A673 (cell line): ENCODE data around the gene PLEKHS1. TPM values are rescaled to one million over a fixed set of nuclear protein-coding genes. Genes with fewer than 3 reads are reported as not detected.
"Not testable (repeated sequence)": the region's sequence is repeated elsewhere in the genome, so short reads cannot be mapped to it uniquely, and the experiment has no call there.

Experiments
- BruUV-seq: library from RNA; stranded (reverse); fragments of 400-500 nt; replicated peaks from 2 replicates; lab custom pipeline; 2021; lab: Mats Ljungman, UMichigan
- CTCF ChIA-PET: fragments of 300-600 bp; sonication (Branson Sonifier 250); formaldehyde crosslinking; loops from one replicate; lab custom pipeline; 2022; ENCODE audit warnings: antibody characterized with exemption; lab: Charles Lee
- POLR2A ChIA-PET: fragments of 300-600 bp; sonication (Branson Sonifier 250); formaldehyde crosslinking; loops from one replicate; lab custom pipeline; 2022; ENCODE audit warnings: antibody characterized with exemption; ENCODE audit not compliant: low non-redundant PET; lab: Charles Lee
- DNase-seq: peaks from one replicate; pipeline ENCODE4 v3.0.0-alpha.2; 2015; ENCODE audit warnings: low spot score
- H3K27ac ChIP-seq: fragments of 200-600 bp; sonication (generic); 2 replicates; pipeline ENCODE4 v1.5.1; 2016; ENCODE audit warnings: mixed run types, low read depth, mild to moderate bottlenecking, mixed read lengths, antibody characterized with exemption, low read length; ENCODE audit not compliant: poor library complexity, severe bottlenecking
- H3K27me3 ChIP-seq: fragments of 200-600 bp; sonication (generic); replicated peaks from 2 replicates; pipeline ENCODE4 v1.6.1; 2017; ENCODE audit warnings: mixed run types, low read depth, mild to moderate bottlenecking, mixed read lengths, antibody characterized with exemption, low read length; ENCODE audit not compliant: insufficient read depth, poor library complexity
- H3K36me3 ChIP-seq: fragments of 200-600 bp; sonication (generic); 2 replicates; pipeline ENCODE4 v1.6.1; 2016; ENCODE audit warnings: mixed run types, mild to moderate bottlenecking, mixed read lengths, antibody characterized with exemption, low read length; ENCODE audit not compliant: insufficient read depth, poor library complexity, severe bottlenecking
- H3K4me1 ChIP-seq: fragments of 200-600 bp; sonication (generic); 2 replicates; pipeline ENCODE4 v1.6.1; 2017; ENCODE audit warnings: mixed run types, mild to moderate bottlenecking, mixed read lengths, antibody characterized with exemption, low read length; ENCODE audit not compliant: insufficient read depth, poor library complexity, severe bottlenecking
- H3K4me3 ChIP-seq: fragments of 200-600 bp; sonication (generic); 2 replicates; pipeline ENCODE4 v1.5.1; 2016; ENCODE audit warnings: low read depth, mixed run types, mild to moderate bottlenecking, mixed read lengths, low read length; ENCODE audit not compliant: poor library complexity, severe bottlenecking
- H3K9me3 ChIP-seq: fragments of 200-600 bp; sonication (generic); 2 replicates; pipeline ENCODE4 v1.6.1; 2016; ENCODE audit warnings: mixed run types, low read depth, mild to moderate bottlenecking, mixed read lengths, antibody characterized with exemption, low read length; ENCODE audit not compliant: poor library complexity, severe bottlenecking
- CTCF ChIP-seq: fragments of 300-800, 200-600 bp; sonication (generic); conservative IDR thresholded peaks from 2 replicates; pipeline ENCODE4 v1.5.1; 2017; ENCODE audit warnings: low read depth, mild to moderate bottlenecking, antibody characterized with exemption, low read length, moderate library complexity, mixed read lengths
- EZH2 ChIP-seq: fragments of 200-600 bp; sonication (generic); IDR thresholded peaks from 2 replicates; pipeline ENCODE4 v1.6.1; 2017; ENCODE audit warnings: borderline replicate concordance, low read depth, mild to moderate bottlenecking, mixed read lengths, antibody characterized with exemption, low read length; ENCODE audit not compliant: poor library complexity, severe bottlenecking
- intact Hi-C: fragments of 100-400 bp; cut with micrococcal nuclease; formaldehyde crosslinking; loops from one replicate; pipeline ENCODE4 v1.10.0; 2022; ENCODE audit not compliant: unreplicated experiment
- total RNA-seq: library from RNA; stranded (reverse); gene quantifications from 2 replicates; pipeline ENCODE4 v1.2.3, GENCODE V29; 2021

The PLEKHS1 gene
- total RNA-seq, 1 experiment from 2014 or later = not detected

GRCh38 chr10:113802997-113803396 is 51.5 kb downstream of the PLEKHS1 start:
- Histone ChIP-seq H3K27ac (no peak overlapping the region), H3K27me3 (no peaks in the 10 kb centered on the region), H3K4me3 (no peak overlapping the region), H3K36me3 (no peaks in the 10 kb centered on the region), H3K9me3 (no peaks in the 10 kb centered on the region), H3K4me1 (peaks cover 35% of the 10 kb centered on the region)
- DNase-seq = no peak
- TF ChIP-seq EZH2 (no peak), CTCF (no peak)
- no TSS peak for BruUV-seq
- ChIA-PET POLR2A (interaction anchor here (0.7 kb wide), 1 partner anchor 285 kb away, joined by 7 read pairs; no protein-coding TSS in a partner anchor), CTCF (no interaction called here)
- intact Hi-C loops = no loop called here

- H3K27ac ChIP-seq = no peak overlapping the region
- H3K36me3 ChIP-seq = no peaks in the 10 kb centered on the region
- no peak for TF ChIP-seq EZH2
- TF ChIP-seq CTCF = no peak
- no peaks in the 10 kb centered on the region for H3K9me3 ChIP-seq
- ChIA-PET POLR2A (interaction anchor here (0.6 kb wide), 1 partner anchor 21 kb away, joined by 4 read pairs; no protein-coding TSS in a partner anchor), CTCF (no interaction called here)
- H3K27me3 ChIP-seq = no peaks in the 10 kb centered on the region
- intact Hi-C loops = no loop called here
- no peak overlapping the region for H3K4me3 ChIP-seq
- H3K4me1 ChIP-seq = peaks cover 20% of the 10 kb centered on the region
- no TSS peak for BruUV-seq
- DNase-seq = no peak
Measured at GRCh38 chr10:113806503-113806902, 55.0 kb downstream of the PLEKHS1 start.

GRCh38 chr10:113808168-113808567 is 56.7 kb downstream of the PLEKHS1 start:
- Histone ChIP-seq H3K4me1 (peaks cover 5% of the 10 kb centered on the region), H3K4me3 (no peak overlapping the region), H3K9me3 (no peaks in the 10 kb centered on the region), H3K27me3 (no peaks in the 10 kb centered on the region), H3K36me3 (no peaks in the 10 kb centered on the region), H3K27ac (no peak overlapping the region)
- ChIA-PET POLR2A (no interaction called here), CTCF (no interaction called here)
- no peak for DNase-seq
- BruUV-seq = no TSS peak
- intact Hi-C loops = no loop called here
- TF ChIP-seq CTCF = no peak
- no peak for TF ChIP-seq EZH2

GRCh38 chr10:113814700-113815099 is 63.2 kb downstream of the PLEKHS1 start:
- H3K36me3 ChIP-seq, DNase-seq, H3K27ac ChIP-seq, H3K9me3 ChIP-seq, H3K27me3 ChIP-seq, CTCF ChIA-PET, POLR2A ChIA-PET, intact Hi-C loops, H3K4me1 ChIP-seq, H3K4me3 ChIP-seq, BruUV-seq: not testable (repeated sequence)
